GM21360 (cell line): Measurements from ENCODE around the gene PMAIP1.

ENCODE experiments used
- ATAC-seq: cut with Tn5 transposase; IDR thresholded peaks from one replicate; pipeline ENCODE4 v1.9.1; 2021; ENCODE audit warnings: mild to moderate bottlenecking, moderate library complexity; ENCODE audit not compliant: unreplicated experiment

Gene PMAIP1

DNA sequence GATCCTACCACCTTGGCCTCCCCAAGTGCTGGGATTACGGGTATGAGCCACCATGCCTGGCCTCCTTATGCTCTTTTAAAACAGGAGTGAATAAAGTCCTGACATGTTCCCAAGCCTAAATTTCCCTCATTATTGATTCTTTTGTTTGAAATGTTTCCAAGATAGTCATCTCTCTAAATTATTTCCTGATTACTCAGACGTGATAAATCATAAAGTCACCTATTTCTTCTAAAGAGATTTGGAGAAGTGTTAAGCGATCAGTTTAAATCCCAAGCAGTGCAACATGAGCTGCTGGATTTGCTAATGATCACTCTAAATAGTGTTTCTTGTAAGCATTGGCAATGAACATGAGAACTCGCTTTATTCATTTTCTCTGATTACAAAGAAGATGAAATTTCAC, 51.8 kb downstream of the PMAIP1 start:
- no peak for ATAC-seq

DNA sequence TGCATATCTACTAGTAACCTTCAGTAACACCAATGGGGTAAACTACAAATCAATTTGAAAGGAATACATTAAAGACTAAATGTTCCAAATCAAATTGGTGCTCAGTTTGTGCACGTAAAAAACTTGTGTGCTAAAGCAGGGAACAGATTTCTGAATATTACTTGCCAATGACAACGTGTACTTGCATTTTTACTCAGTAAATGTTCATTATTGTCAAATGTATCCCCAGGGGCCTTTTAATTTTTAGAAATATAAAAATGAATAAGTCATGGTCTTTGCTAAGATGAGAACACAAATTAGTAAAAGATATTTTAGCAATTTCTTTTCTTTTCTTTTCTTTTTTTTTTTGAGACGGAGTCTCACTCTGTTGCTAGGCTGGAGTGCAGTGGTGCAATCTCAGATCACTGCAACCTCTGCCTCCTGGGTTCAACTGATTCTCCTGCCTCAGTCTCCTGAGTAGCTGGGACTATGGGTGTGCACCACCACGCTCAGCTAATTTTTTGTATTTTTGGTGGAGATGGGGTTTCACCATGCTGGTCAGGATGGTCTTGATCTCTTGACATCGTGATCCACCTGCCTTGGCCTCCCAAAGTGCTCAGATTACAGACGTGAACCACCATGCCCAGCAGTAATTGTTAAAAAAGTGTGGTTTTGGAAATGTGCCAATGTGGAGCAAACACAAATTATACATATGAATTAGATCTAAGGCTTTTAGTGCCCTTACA, 52.6 kb downstream of the PMAIP1 start:
- no peak for ATAC-seq
